Muscle of back (tissue), 11 donors: ENCODE data around the gene HSF4. TPM values are rescaled to one million over a fixed set of nuclear protein-coding genes. Genes with fewer than 3 reads are reported as not detected.

Source experiments
- DNase-seq, 3 donors: peaks; one replicate each; pipeline versions ENCODE4 v3.0.0 to v3.0.0-alpha.2; 2013
- polyA plus RNA-seq, 10 donors: library from polyadenylated mRNA; unstranded; fragments of 120-200 nt; gene quantifications; one replicate each; pipeline ENCODE4 v1.2.1, GENCODE V29; 2013; ENCODE audit not compliant: insufficient read length in 10 of 10

Gene HSF4
- polyA plus RNA-seq, 10 donors, result 1.5 to 8.6 (median 3.7) TPM

- peak; percentile 83 to 95 (median 92) for DNase-seq
Observed at GRCh38 chr16:67184995-67185650, 20.6 kb downstream of the HSF4 start.

- no peak for DNase-seq
Observed at GRCh38 chr16:67185651-67186134, 21.1 kb downstream of the HSF4 start.

GRCh38 chr16:67186550-67186950, 22.0 kb downstream of the HSF4 start:
- DNase-seq, result no peak

GRCh38 chr16:67187175-67187890, 22.8 kb downstream of the HSF4 start:
- DNase-seq, result peak in 2 of 3 donors; percentile 54 to 65

- DNase-seq, result no peak
Observed at GRCh38 chr16:67188323-67188722, 23.8 kb downstream of the HSF4 start.

- DNase-seq, result no peak
Observed at GRCh38 chr16:67188798-67189197, 24.3 kb downstream of the HSF4 start.

- no peak for DNase-seq
Observed at GRCh38 chr16:67190041-67190440, 25.5 kb downstream of the HSF4 start, which contains the start of gene EXOC3L1. Gene EXOC3L1, minus strand, starts transcription at chr16:67190136. Its CDS starts 460 bp downstream, at chr16:67189676.

- DNase-seq, result no peak
Observed at GRCh38 chr16:67190448-67191399, 26.2 kb downstream of the HSF4 start.

- no peak for DNase-seq
Observed at GRCh38 chr16:67191411-67191994, 27.0 kb downstream of the HSF4 start.

GRCh38 chr16:67191995-67192681, 27.6 kb downstream of the HSF4 start, which contains the start of gene E2F4:
Gene E2F4, plus strand, starts transcription at chr16:67192155. Its CDS starts 73 bp downstream, at chr16:67192228.
- DNase-seq, result peak; percentile 85 to 95 (median 94)

GRCh38 chr16:67192781-67193361, 28.3 kb downstream of the HSF4 start:
- no peak for DNase-seq

GRCh38 chr16:67193536-67193935, 29.0 kb downstream of the HSF4 start:
- DNase-seq, result no peak

- DNase-seq, result no peak
Observed at GRCh38 chr16:67194260-67194659, 29.7 kb downstream of the HSF4 start.

- DNase-seq, result no peak
Observed at GRCh38 chr16:67195676-67196075, 31.1 kb downstream of the HSF4 start.

- no peak for DNase-seq
Observed at GRCh38 chr16:67196881-67197280, 32.3 kb downstream of the HSF4 start.

GRCh38 chr16:67197704-67198103, 33.2 kb downstream of the HSF4 start:
- no peak for DNase-seq

- DNase-seq, result no peak
Observed at GRCh38 chr16:67198238-67198734, 33.7 kb downstream of the HSF4 start.

- no peak for DNase-seq
Observed at GRCh38 chr16:67199011-67199807, 34.7 kb downstream of the HSF4 start, which contains the start of gene ELMO3. Gene ELMO3, plus strand, starts transcription at chr16:67199131. Its CDS starts 196 bp downstream, at chr16:67199327.

GRCh38 chr16:67199808-67200198, 35.3 kb downstream of the HSF4 start:
- DNase-seq, result no peak
